ENCODE data around the gene TCF7. TPM values are rescaled to one million over a fixed set of nuclear protein-coding genes. Genes with fewer than 3 reads are reported as not detected.

The TCF7 gene
- total RNA-seq, 1 experiment from 2014 or later, result 36.5 TPM

DNA sequence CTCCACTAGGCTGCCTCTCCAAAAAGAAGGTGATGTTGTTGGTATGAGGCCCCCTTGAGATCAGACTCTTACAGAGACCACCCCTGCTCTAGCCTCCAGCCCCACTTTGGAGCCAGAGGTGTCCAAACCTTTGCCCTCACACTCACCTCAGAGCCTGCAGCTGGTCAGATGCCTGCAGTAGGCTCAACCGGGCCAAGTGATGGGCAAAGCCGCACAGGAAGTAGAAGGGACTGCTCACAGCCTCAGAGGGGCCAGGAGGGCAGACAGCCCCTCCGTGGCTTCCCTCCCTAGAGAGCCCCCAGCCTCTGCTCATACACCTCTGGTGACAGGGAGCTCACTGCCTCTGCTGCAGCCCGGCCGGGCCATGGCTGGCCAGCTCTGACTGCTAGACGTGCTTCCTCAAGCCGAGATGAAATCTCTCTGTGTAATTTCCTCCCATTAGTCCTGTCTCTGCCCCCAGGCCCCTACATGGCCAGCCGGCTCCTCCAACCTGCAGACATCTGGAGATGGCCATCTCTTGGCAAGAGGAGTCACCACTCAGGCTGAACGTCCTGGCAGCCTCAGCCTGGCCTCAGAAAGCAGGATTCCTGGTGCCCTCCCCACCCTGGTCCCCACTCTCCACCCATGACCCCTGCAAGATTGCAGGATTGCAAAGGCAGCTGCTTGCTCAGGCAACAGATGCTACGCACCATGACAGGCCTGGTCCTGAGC lies 7.3 kb upstream of the TCF7 start:
- H3K4me1 Mint-ChIP-seq (ENCODE audit: low read depth, unreplicated experiment), result no peaks in the 10 kb centered on the region

DNA sequence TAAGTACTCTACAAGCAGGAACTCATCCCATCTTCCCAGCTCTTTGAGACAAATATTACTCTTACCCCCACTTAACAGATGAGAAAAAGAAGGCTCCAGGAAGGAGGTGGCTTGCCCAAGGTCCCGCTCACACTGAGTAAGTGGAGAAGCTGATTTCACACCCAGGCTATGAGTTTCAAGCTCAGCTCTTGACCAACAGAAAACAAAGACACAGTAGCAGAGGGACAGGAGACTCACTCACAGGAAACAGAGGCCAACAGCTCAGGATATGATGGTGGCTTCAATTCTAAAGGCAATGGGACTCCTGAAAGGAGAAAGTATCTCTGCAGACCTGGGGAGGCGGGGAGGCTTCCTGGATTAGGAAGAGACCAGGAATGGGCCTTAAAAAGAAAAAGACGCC lies 6.7 kb upstream of the TCF7 start:
- Mint-ChIP-seq H3K9me3 (ENCODE audit: unreplicated experiment) (no peaks in the 10 kb centered on the region), H3K36me3 (ENCODE audit: insufficient read depth, unreplicated experiment) (no peaks in the 10 kb centered on the region), H3K27ac (ENCODE audit: unreplicated experiment) (no peak overlapping the region), H3K4me3 (ENCODE audit: unreplicated experiment) (no peak overlapping the region), H3K4me1 (ENCODE audit: low read depth, unreplicated experiment) (no peaks in the 10 kb centered on the region), H3K27me3 (ENCODE audit: insufficient read depth, unreplicated experiment) (no peaks in the 10 kb centered on the region)
- Histone ChIP-seq H3K27me3 (replicated peaks; ENCODE audit: control insufficient read depth, insufficient read depth, low read length) (no peaks in the 10 kb centered on the region), H3K36me3 (ENCODE audit: control insufficient read depth, insufficient read depth, low read length) (no peaks in the 10 kb centered on the region), H3K4me3 (ENCODE audit: low read depth, low read length) (no peak overlapping the region), H3K4me1 (no peaks in the 10 kb centered on the region; the same call in 1 of the 2 replicates), H3K9me3 (no peaks in the 10 kb centered on the region)
- TF ChIP-seq CTCF (IDR thresholded peaks at IDR 0.05; ENCODE audit: insufficient read depth in 1 of 2, low read depth in 1 of 2, low read length in 1 of 2, severe bottlenecking in 1 of 2, unreplicated experiment in 1 of 2), result no peak
- DNase-seq, result no peak
- POLR2A ChIA-PET, result no interaction called here
- CTCF ChIA-PET, result no interaction called here
- intact Hi-C loops (cut with micrococcal nuclease; ENCODE audit: unreplicated experiment), result no loop called here
- no TSS peak for BruUV-seq (replicated peaks)

More for the DNA sequence above, 7.3 kb upstream of the TCF7 start:
- Mint-ChIP-seq H3K4me3 (ENCODE audit: unreplicated experiment) (no peak overlapping the region), H3K9me3 (ENCODE audit: unreplicated experiment) (no peaks in the 10 kb centered on the region), H3K27me3 (ENCODE audit: insufficient read depth, unreplicated experiment) (no peaks in the 10 kb centered on the region), H3K36me3 (ENCODE audit: insufficient read depth, unreplicated experiment) (no peaks in the 10 kb centered on the region), H3K27ac (ENCODE audit: unreplicated experiment) (no peak overlapping the region)
- TF ChIP-seq CTCF (IDR thresholded peaks at IDR 0.05; ENCODE audit: insufficient read depth in 1 of 2, low read depth in 1 of 2, low read length in 1 of 2, severe bottlenecking in 1 of 2, unreplicated experiment in 1 of 2), result no peak
- intact Hi-C loops (cut with micrococcal nuclease; ENCODE audit: unreplicated experiment), result loop anchor here (1.0 kb wide), 1 partner anchor 7 kb away; the partner anchor contains the start of gene TCF7
- H3K36me3 ChIP-seq (ENCODE audit: control insufficient read depth, insufficient read depth, low read length), result no peaks in the 10 kb centered on the region
- no TSS peak for BruUV-seq (replicated peaks)
- H3K4me3 ChIP-seq (ENCODE audit: low read depth, low read length), result no peak overlapping the region
- H3K4me1 ChIP-seq, result no peaks in the 10 kb centered on the region; the same call in 1 of the 2 replicates
- ChIA-PET POLR2A (no interaction called here), CTCF (no interaction called here)
- no peaks in the 10 kb centered on the region for H3K9me3 ChIP-seq
- no peak for DNase-seq
- no peaks in the 10 kb centered on the region for H3K27me3 ChIP-seq (replicated peaks; ENCODE audit: control insufficient read depth, insufficient read depth, low read length)

DNA sequence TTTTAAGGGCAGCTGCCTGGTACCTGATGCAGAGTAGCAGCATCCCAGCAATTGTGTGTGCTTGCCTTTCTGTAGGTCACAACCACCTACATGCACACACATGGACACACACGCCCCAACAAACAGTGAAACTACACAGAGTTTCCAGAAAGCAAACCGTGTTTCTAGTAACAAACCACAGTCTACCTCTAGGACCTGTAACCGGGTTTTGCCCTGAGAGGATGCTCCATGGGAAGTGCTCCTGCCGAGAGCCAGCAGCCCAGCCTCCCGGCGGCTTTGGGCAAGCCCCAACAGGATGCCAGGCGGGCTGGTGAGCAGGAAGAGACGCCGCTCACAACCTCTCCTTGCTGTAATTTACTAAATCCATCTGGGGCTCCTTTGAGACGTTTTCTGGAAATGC lies 4.1 kb upstream of the TCF7 start:
- no peak overlapping the region for H3K4me3 ChIP-seq (ENCODE audit: low read depth, low read length)
- no peak for TF ChIP-seq CTCF (IDR thresholded peaks at IDR 0.05; ENCODE audit: insufficient read depth in 1 of 2, low read depth in 1 of 2, low read length in 1 of 2, severe bottlenecking in 1 of 2, unreplicated experiment in 1 of 2)
- CTCF ChIA-PET, result interaction anchor here (1.0 to 1.7 kb wide), 2 partner anchors 30 to 71 kb away, joined by 3 to 7 read pairs; no protein-coding TSS in a partner anchor
- H3K27me3 ChIP-seq (replicated peaks; ENCODE audit: control insufficient read depth, insufficient read depth, low read length), result no peaks in the 10 kb centered on the region
- Mint-ChIP-seq H3K27me3 (ENCODE audit: insufficient read depth, unreplicated experiment) (no peaks in the 10 kb centered on the region), H3K4me1 (ENCODE audit: low read depth, unreplicated experiment) (no peaks in the 10 kb centered on the region), H3K36me3 (ENCODE audit: insufficient read depth, unreplicated experiment) (no peaks in the 10 kb centered on the region), H3K27ac (ENCODE audit: unreplicated experiment) (no peak overlapping the region), H3K4me3 (ENCODE audit: unreplicated experiment) (no peak overlapping the region), H3K9me3 (ENCODE audit: unreplicated experiment) (no peaks in the 10 kb centered on the region)
- DNase-seq, result no peak
- H3K4me1 ChIP-seq, result peaks cover 4% of the 10 kb centered on the region; the same call in 1 of the 2 replicates
- no peaks in the 10 kb centered on the region for H3K36me3 ChIP-seq (ENCODE audit: control insufficient read depth, insufficient read depth, low read length)
- BruUV-seq (replicated peaks), result no TSS peak
- intact Hi-C loops (cut with micrococcal nuclease; ENCODE audit: unreplicated experiment), result no loop called here
- POLR2A ChIA-PET, result no interaction called here
- H3K9me3 ChIP-seq, result no peaks in the 10 kb centered on the region

Measured in Caco-2 (cell line).